H1 (cell line): ENCODE data around the gene DENND4B.
A peak's percentile ranks its signal among the peaks of the same experiment; 100 is the strongest.

Experiments
- CEBPB ChIP-seq: IDR thresholded peaks from 2 replicates; pipeline ENCODE4 v1.6.1; 2012; ENCODE audit warnings: low read depth, low read length
- MAFK ChIP-seq: IDR thresholded peaks from 2 replicates; pipeline ENCODE4 v1.6.1; 2012; ENCODE audit warnings: low read depth, mild to moderate bottlenecking, improper control_type of control experiment, low read length
- POLR2AphosphoS5 ChIP-seq: IDR thresholded peaks from 2 replicates; pipeline ENCODE4 v1.6.1; 2011; ENCODE audit warnings: low read depth, low read length
- RFX5 ChIP-seq: IDR thresholded peaks from 2 replicates; pipeline ENCODE4 v1.6.1; 2011; ENCODE audit warnings: low read depth, low read length, improper control_type of control experiment, borderline replicate concordance
- SAP30 ChIP-seq: fragments of 300-600 bp; sonication (generic); IDR thresholded peaks from 2 replicates; pipeline ENCODE4 v1.7.1; 2012; ENCODE audit warnings: low read length, moderate library complexity, mild to moderate bottlenecking, inconsistent platforms; ENCODE audit not compliant: insufficient read depth, insufficient replicate concordance
- TF ChIP-seq, protein P1 (sequence below), 3 experiments: IDR thresholded peaks; 1 replicate in 2 of 3; 2 replicates in 1 of 3; pipeline versions ENCODE4 v1.5.1 to v1.6.1; 2011; ENCODE audit warnings: low read length in 3 of 3, mild to moderate bottlenecking in 3 of 3, inconsistent platforms in 2 of 3, low read depth in 1 of 3, moderate library complexity in 1 of 3; ENCODE audit not compliant: insufficient read depth in 1 of 3; ENCODE audit errors: control extremely low read depth in 1 of 3

GRCh38 chr1:153957744-153958110, 11.2 kb upstream of the DENND4B start:
- TF ChIP-seq, protein P1, sequence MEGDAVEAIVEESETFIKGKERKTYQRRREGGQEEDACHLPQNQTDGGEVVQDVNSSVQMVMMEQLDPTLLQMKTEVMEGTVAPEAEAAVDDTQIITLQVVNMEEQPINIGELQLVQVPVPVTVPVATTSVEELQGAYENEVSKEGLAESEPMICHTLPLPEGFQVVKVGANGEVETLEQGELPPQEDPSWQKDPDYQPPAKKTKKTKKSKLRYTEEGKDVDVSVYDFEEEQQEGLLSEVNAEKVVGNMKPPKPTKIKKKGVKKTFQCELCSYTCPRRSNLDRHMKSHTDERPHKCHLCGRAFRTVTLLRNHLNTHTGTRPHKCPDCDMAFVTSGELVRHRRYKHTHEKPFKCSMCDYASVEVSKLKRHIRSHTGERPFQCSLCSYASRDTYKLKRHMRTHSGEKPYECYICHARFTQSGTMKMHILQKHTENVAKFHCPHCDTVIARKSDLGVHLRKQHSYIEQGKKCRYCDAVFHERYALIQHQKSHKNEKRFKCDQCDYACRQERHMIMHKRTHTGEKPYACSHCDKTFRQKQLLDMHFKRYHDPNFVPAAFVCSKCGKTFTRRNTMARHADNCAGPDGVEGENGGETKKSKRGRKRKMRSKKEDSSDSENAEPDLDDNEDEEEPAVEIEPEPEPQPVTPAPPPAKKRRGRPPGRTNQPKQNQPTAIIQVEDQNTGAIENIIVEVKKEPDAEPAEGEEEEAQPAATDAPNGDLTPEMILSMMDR (IDR thresholded peaks at IDR 0.05; ENCODE audit: control extremely low read depth in 1 of 3, insufficient read depth in 1 of 3, low read depth in 1 of 3, low read length in 3 of 3), result no peak
- TF ChIP-seq SAP30, result no peak
- no peak for TF ChIP-seq RFX5
- TF ChIP-seq POLR2AphosphoS5, result peak; percentile 86
- no peak for TF ChIP-seq MAFK
- no peak for TF ChIP-seq CEBPB
